ENCODE results near the gene TPO. TPM values are rescaled to one million over a fixed set of nuclear protein-coding genes. Genes with fewer than 3 reads are reported as not detected.

Gene TPO
- total RNA-seq, 2 donors from 2014 or later = 0.80 to 0.94 TPM

DNA sequence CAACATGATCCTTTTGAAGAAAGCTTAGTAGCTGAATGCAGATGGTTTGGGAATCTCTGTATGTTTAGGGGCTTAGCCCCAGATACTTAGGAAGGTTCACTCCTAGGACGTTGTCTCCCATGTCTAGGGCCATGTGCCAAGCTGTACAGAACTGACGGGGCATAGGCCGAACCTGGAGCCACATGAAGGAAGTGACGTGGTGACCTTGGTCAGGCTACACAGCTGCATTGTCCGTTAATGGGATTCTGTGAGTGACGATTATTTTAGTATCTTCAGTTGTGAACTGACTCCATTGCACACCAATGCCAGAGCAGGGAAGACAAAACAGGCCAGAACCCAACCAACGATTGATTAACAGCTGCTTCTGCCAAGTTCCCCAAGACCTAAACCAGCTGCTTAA is 139.3 kb downstream of the TPO start:
- Histone ChIP-seq H3K9ac (ENCODE audit: low read depth in 2 of 2, low read length in 2 of 2) (no peak overlapping the region), H3K4me3 (no peak overlapping the region), H3K4me1 (no peaks in the 10 kb centered on the region), H3K36me3 (no peaks in the 10 kb centered on the region), H3K9me3 (no peaks in the 10 kb centered on the region), H3K27ac (no peak overlapping the region), H3K27me3 (no peaks in the 10 kb centered on the region)
- no peak for DNase-seq
- TF ChIP-seq, protein P1, sequence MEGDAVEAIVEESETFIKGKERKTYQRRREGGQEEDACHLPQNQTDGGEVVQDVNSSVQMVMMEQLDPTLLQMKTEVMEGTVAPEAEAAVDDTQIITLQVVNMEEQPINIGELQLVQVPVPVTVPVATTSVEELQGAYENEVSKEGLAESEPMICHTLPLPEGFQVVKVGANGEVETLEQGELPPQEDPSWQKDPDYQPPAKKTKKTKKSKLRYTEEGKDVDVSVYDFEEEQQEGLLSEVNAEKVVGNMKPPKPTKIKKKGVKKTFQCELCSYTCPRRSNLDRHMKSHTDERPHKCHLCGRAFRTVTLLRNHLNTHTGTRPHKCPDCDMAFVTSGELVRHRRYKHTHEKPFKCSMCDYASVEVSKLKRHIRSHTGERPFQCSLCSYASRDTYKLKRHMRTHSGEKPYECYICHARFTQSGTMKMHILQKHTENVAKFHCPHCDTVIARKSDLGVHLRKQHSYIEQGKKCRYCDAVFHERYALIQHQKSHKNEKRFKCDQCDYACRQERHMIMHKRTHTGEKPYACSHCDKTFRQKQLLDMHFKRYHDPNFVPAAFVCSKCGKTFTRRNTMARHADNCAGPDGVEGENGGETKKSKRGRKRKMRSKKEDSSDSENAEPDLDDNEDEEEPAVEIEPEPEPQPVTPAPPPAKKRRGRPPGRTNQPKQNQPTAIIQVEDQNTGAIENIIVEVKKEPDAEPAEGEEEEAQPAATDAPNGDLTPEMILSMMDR (IDR thresholded peaks at IDR 0.05) = no peak
- intact Hi-C loops (cut with DNase I) = no loop called here

- intact Hi-C loops (cut with DNase I) = no loop called here
- TF ChIP-seq, protein P1 (IDR thresholded peaks at IDR 0.05) = no peak
- H3K9me3 ChIP-seq = no peaks in the 10 kb centered on the region
- no peak overlapping the region for H3K27ac ChIP-seq
- no peak overlapping the region for H3K4me3 ChIP-seq
- H3K36me3 ChIP-seq = no peaks in the 10 kb centered on the region
- DNase-seq = no peak
- no peaks in the 10 kb centered on the region for H3K27me3 ChIP-seq
- H3K9ac ChIP-seq (ENCODE audit: low read depth in 2 of 2, low read length in 2 of 2) = no peak overlapping the region
- H3K4me1 ChIP-seq = no peaks in the 10 kb centered on the region
Measured at GRCh38 chr2:1553671-1554295, 140.5 kb downstream of the TPO start.

- Histone ChIP-seq H3K9ac (ENCODE audit: low read depth in 2 of 2, low read length in 2 of 2) (no peak overlapping the region), H3K36me3 (no peaks in the 10 kb centered on the region), H3K4me3 (no peak overlapping the region), H3K9me3 (no peaks in the 10 kb centered on the region), H3K27me3 (no peaks in the 10 kb centered on the region), H3K27ac (no peak overlapping the region), H3K4me1 (no peaks in the 10 kb centered on the region)
- TF ChIP-seq, protein P1 (IDR thresholded peaks at IDR 0.05) = no peak
- no peak for DNase-seq
- intact Hi-C loops (cut with DNase I) = no loop called here
Measured at GRCh38 chr2:1556286-1556685, 143.0 kb downstream of the TPO start.

DNA sequence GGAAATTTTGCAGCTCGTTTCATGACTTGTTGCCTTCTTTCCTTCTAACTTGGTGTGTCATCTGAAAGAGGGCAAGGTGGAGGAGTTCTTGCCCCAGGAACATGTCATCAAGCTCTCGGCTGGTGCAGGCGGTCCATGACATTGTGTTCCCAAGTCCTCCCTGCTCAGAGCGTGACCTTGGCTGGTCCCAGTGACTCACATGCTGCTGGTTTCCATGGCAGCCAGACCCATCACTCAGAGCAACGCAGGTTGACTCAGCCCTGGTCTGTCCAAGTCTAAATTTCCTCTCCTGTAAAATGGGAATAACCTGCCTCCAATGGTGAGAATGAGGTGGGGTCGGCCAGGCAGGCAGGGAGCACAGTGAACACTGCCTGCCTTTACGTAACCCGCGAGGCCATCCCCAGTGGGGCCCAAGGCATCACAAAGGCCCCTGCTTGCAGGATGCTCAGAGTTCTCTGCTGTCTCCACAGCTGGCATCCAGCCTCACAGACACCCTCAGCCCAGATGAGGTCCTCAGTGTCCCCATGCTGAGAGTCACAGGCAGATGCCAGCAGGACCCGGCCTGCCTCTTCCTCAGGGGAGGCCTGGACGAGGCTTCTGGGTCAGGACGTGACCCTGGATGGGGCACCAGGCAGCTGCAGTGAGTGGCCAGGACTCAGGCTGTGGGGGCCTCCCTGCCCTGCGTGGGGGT is 143.7 kb downstream of the TPO start:
- Histone ChIP-seq H3K27me3 (no peaks in the 10 kb centered on the region), H3K9ac (ENCODE audit: low read depth in 2 of 2, low read length in 2 of 2) (no peak overlapping the region), H3K9me3 (no peaks in the 10 kb centered on the region), H3K36me3 (no peaks in the 10 kb centered on the region), H3K27ac (no peak overlapping the region), H3K4me1 (no peaks in the 10 kb centered on the region), H3K4me3 (no peak overlapping the region)
- no peak for DNase-seq
- TF ChIP-seq, protein P1 (IDR thresholded peaks at IDR 0.05) = no peak
- intact Hi-C loops (cut with DNase I) = no loop called here

DNA sequence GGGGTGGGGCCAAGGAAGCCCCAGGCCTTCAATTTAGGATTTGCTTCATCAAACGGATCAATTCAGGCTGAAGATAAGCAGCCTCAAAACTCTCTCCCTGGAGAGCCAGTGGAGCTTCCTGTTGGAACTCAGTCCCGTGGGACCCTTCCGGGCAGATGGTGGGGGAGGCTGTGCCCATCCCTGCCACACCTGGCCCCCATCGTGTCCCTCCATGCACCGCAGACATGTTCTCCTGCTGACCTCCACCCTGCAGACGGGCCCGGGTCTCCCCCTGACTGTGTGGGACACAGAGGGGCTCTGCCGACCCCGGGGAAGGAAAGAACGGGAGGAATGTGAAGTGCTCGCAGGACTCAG is 144.2 kb downstream of the TPO start:
- H3K9me3 ChIP-seq = no peaks in the 10 kb centered on the region
- H3K27ac ChIP-seq = no peak overlapping the region
- DNase-seq = no peak
- no peak overlapping the region for H3K4me3 ChIP-seq
- intact Hi-C loops (cut with DNase I) = no loop called here
- TF ChIP-seq, protein P1 (IDR thresholded peaks at IDR 0.05) = no peak
- no peaks in the 10 kb centered on the region for H3K27me3 ChIP-seq
- no peak overlapping the region for H3K9ac ChIP-seq (ENCODE audit: low read depth in 2 of 2, low read length in 2 of 2)
- H3K4me1 ChIP-seq = no peaks in the 10 kb centered on the region
- no peaks in the 10 kb centered on the region for H3K36me3 ChIP-seq
